IPS-18c (cell line): ENCODE data around the gene PPIL6.

Experiments
- H3K4me3 ChIP-seq: 2 replicates; pipeline ENCODE4 v1.7.0; 2013; ENCODE audit warnings: low read depth, mild to moderate bottlenecking, low read length, moderate library complexity; ENCODE audit not compliant: insufficient read depth
- H3K9me3 ChIP-seq: one replicate; pipeline ENCODE4 v1.6.1; 2013; ENCODE audit warnings: mild to moderate bottlenecking, low read length, moderate library complexity; ENCODE audit not compliant: control insufficient read depth, insufficient read depth

PPIL6 gene

DNA sequence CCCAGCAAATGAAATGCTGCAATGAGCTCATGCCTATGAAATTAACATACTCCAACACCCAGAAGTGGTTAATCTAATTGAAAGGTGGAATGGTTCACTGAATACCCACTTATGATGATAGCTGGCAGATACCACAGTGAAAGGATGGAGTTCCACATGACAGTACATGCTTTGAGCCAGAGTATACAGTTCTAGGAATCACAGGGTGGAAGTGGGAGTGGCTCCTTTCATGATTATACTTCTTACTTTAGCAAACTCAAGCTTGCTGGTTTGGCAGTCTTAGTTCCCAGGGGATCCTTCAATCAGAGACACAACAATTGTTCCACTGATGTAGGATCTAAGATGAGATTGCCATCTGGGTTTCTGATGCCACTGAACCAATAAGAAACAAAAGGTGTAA, 79.6 kb downstream of the PPIL6 start:
- no peak overlapping the region for H3K4me3 ChIP-seq
- H3K9me3 ChIP-seq: no peaks in the 10 kb centered on the region

GRCh38 chr6:109360281-109360680, 80.1 kb downstream of the PPIL6 start:
- H3K9me3 ChIP-seq: no peaks in the 10 kb centered on the region

DNA sequence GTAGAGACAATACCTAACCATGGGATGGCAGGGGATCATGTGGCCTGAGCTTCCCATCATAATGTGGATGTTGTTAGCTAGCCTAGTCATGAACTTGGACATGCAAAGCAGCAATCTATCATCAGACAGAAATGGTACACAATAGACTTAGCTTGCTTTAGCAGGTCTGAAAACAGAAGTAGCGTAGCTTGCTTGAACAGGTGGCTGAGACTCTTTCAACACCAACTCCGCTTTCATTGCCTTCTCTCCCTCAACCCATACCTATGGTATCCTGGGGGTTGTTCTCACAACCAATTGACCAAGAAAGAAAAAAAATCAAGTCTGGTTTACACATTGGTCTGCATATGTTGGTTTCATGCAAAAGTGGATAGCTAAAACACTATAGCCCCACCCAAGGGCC, 81.2 kb downstream of the PPIL6 start:
- Histone ChIP-seq H3K9me3 (no peaks in the 10 kb centered on the region), H3K4me3 (no peak overlapping the region)

More at GRCh38 chr6:109360281-109360680, 80.1 kb downstream of the PPIL6 start:
- no peak overlapping the region for H3K4me3 ChIP-seq

GRCh38 chr6:109358204-109358603, 82.2 kb downstream of the PPIL6 start:
- no peaks in the 10 kb centered on the region for H3K9me3 ChIP-seq
- no peak overlapping the region for H3K4me3 ChIP-seq

GRCh38 chr6:109356237-109356636, 84.2 kb downstream of the PPIL6 start:
- no peaks in the 10 kb centered on the region for H3K9me3 ChIP-seq
- H3K4me3 ChIP-seq: no peak overlapping the region

- Histone ChIP-seq H3K9me3 (peaks cover 2% of the 10 kb centered on the region), H3K4me3 (no peak overlapping the region)
Measured at GRCh38 chr6:109351231-109352130, 88.9 kb downstream of the PPIL6 start.

GRCh38 chr6:109349419-109349987, 90.9 kb downstream of the PPIL6 start:
- H3K4me3 ChIP-seq: no peak overlapping the region
- H3K9me3 ChIP-seq: peaks cover 2% of the 10 kb centered on the region

DNA sequence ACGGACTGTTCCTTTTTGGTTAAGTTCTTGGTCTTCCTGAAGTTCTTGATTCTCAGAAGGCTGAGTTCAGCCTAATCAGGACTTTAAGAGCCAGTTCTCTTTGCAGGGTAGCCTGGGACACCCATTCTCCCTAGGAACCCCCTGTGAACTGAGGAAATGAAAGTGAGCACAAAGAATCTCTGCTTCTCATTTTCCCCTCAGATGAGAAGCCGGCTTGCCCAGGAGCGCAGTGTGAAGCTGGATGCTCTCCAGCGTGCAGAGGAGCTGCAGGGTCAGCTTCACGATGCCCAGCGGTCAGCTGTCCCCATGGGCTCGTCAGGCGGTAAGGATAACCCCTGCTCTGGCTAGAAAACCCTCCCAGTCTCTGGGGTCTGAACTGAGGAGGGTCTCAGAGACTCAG, 92.2 kb downstream of the PPIL6 start:
- peaks cover 2% of the 10 kb centered on the region for H3K9me3 ChIP-seq

GRCh38 chr6:109347779-109348178, 92.6 kb downstream of the PPIL6 start:
- peaks cover 2% of the 10 kb centered on the region for H3K9me3 ChIP-seq
- no peak overlapping the region for H3K4me3 ChIP-seq

More for the DNA sequence above, 92.2 kb downstream of the PPIL6 start:
- no peak overlapping the region for H3K4me3 ChIP-seq

DNA sequence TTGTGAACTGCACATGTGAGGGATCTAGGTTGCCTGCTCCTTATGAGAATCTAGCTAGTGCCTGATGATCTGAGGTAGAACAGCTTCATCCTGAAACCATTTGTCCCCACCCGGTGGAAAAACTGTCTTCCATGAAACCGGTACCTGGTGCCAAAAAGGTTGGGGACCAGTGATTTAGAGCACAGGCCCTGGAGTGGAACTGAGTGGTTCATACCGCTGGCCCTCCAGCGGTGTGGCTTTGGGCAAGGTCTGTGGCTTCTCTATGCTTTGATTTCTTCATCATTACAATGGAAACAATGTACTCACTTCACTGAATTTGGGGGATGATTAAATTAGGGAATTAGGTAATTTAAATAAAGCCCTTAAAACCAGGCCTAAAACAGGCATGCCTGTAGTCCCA, 94.4 kb downstream of the PPIL6 start:
- Histone ChIP-seq H3K4me3 (no peak overlapping the region), H3K9me3 (peaks cover 2% of the 10 kb centered on the region)

- Histone ChIP-seq H3K4me3 (no peak overlapping the region), H3K9me3 (peaks cover 2% of the 10 kb centered on the region)
Measured at GRCh38 chr6:109344226-109344625, 96.2 kb downstream of the PPIL6 start.

GRCh38 chr6:109343518-109343917, 96.9 kb downstream of the PPIL6 start:
- no peak overlapping the region for H3K4me3 ChIP-seq
- peaks cover 2% of the 10 kb centered on the region for H3K9me3 ChIP-seq

- Histone ChIP-seq H3K4me3 (no peak overlapping the region), H3K9me3 (peaks cover 2% of the 10 kb centered on the region)
Measured at GRCh38 chr6:109342911-109343310, 97.5 kb downstream of the PPIL6 start.

- no peak overlapping the region for H3K4me3 ChIP-seq
- peaks cover 2% of the 10 kb centered on the region for H3K9me3 ChIP-seq
Measured at GRCh38 chr6:109342506-109342905, 97.9 kb downstream of the PPIL6 start.

DNA sequence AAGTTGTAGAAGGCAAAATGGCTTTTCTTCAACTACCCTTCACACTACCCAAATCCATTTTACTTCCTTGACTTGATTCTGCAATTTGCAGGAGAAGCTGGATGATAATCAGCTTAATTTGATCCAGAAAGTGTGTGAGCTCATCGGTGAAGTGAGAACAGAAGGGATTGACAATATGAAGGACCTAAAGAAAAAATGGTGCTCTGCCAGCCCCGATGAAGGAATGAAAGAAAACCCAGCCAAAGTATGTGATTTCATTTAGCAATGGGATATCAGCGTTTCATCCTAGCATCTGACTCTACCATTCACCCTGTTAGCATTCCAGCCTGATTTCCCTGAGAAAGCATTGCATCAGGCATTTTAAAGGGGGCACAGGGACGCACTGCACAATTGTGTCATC, 99.6 kb downstream of the PPIL6 start:
- Histone ChIP-seq H3K9me3 (no peaks in the 10 kb centered on the region), H3K4me3 (no peak overlapping the region)
